Medulla oblongata (tissue), 1 donor: Measurements from ENCODE around the gene HASPIN.
"Not testable (repeated sequence)": the region's sequence is repeated elsewhere in the genome, so short reads cannot be mapped to it uniquely, and the experiment has no call there.

Experiments
- DNase-seq: peaks from one replicate; pipeline ENCODE4 v3.0.0-alpha.2; 2015; ENCODE audit errors: extremely low spot score

The HASPIN gene

DNA sequence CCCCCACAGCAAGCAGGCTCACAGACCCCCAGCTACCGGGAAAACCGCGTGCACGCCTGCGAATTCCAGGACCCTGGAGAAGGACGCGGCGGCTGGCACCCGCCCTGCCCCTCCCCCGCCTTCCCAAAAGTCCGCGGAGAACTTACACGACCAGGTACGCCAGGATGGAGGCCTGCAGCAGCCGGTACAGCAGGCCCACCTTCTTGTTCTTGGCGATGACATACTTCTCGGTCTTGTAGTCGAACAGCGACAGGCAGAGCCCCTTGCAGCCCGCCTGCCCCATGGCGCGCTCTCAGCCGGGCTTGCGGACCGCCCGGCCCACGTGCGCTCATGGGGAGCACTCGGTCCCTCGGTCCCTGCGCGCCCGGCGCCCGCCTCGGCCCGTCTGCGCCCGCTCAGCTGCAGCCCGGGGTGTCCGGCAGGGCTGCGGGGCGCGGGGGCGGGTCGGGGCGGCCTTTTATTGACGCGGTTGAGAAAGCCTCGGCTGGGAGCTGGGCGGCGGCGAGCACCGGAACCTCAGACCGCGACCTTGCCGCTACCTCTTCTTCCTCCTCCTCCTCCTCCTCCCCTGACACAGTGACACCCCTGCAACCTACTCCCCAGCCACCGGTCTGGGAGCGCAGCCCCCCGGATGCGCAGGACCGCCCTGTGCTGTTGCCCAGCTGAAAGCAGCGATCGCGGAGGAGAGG is 27.8 kb upstream of the HASPIN start, which contains the start of gene P2RX5:
Gene P2RX5, minus strand, starts transcription at position 433 of the 689 bp plus-strand sequence. Its CDS starts 150 bp downstream, at position 283.
- DNase-seq: no peak

DNA sequence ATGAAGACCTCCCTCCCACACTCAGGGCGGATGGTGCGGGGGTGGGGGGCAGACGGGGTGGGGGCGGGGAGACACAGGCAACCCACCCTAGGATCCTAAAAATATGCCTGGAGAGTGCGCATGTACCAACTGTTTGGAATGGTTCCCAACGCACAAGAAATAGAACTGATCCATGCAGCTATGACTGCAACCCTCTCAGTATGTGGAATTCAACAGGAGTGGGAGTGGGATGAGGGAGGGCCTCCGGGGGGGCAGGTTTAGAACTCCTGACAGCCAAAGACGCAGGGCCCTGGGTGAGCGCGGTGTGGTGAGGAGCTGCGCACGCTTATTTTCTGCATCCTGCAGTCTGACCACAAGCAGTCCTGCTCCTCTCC is 26.6 kb upstream of the HASPIN start:
- no peak for DNase-seq

DNA sequence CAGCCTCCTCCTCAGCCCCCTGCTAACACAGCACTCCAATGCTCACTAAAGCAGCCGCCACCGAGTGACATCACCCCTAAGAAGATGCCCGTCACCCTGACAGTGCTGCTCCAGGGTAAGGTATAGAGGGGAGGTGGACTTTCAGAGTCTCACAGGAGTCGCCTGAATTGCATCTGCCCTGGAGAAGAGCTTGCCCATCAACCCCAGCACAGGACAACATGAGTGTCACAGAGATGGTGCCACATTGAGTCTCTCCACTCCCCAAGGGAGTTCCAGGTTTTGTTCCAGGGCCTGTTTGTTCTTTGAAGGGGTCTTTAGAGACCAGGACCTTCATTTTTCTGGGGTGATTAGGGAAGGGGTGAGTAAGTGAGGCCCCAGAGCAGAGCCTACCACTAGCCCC is 25.6 kb upstream of the HASPIN start:
- no peak for DNase-seq

DNA sequence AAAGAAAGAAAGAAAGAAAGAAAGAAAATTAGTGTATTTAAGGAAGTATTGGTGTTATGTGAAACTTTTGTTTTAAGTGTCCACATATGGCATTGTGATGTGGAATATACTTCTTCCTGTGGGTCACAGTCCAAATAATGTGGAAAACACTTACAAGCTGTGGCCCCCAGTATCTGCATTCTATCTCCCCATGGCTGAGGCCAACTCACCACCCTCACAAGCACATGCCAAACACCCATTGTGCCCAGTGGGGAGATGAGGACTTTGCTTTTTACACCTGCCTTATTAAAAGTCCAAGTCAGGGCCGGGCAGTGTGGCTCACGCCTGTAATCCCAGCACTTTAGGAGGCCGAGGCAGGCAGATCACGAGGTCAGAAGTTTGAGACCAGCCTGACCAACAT is 23.8 kb upstream of the HASPIN start:
- no peak for DNase-seq

DNA sequence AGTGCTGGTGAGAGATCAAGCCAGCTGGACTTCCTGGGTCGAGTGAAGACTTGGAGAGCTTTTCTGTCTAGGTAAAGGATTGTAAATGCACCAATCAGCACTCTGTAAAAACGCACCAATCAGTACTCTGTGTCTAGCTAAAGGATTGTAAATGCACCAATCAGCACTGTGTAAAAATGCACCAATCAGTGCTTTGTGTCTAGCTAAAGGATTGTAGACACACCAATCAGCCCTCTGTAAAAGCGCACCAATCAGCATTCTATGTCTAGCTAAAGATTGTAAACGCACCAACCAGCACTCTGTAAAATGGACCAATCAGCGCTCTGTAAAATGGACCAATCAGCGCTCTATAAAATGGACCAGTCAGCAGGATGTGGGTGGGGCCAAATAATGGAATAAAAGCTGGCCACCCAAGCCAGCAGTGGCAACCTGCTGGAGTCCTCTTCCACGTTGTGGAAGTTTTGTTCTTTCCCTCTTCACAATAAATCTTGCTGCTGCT is 21.6 kb upstream of the HASPIN start:
- DNase-seq: not testable (repeated sequence)

DNA sequence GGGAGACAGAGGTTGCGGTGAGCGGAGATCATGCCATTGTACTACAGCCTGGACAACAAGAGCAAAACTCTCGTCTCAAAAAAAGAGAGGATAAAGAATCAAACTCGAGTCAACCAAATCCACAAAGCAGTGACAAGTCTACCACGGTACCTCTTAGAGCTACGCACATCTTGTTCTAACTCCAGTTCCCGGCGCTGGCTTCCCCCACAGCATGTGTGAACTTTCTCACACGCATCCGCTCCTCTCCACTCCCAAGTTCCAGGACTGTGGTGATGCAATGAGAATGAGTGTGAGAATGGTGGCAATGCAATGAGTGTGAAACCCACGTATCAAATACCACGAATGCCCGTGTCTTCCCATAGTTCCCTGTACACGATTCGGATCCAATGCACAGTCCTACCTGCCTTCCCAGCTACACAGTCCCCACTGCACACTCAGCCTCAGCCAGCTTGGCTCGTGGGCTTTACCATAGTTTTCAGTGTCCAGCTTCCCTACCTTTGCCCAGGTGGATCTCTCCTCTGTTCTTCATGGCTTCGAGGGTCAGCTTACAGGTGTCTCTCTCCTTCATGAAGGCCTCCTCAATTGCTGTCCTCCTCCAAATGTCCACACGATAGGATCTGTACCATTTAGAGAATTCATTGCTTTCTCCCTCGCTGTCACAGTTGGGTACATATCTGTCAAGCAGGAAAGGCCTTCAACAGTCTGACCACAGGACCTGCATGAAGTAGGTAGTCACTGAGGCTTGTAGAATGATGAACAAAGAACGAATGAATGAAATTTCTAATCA is 18.6 kb upstream of the HASPIN start:
- no peak for DNase-seq

DNA sequence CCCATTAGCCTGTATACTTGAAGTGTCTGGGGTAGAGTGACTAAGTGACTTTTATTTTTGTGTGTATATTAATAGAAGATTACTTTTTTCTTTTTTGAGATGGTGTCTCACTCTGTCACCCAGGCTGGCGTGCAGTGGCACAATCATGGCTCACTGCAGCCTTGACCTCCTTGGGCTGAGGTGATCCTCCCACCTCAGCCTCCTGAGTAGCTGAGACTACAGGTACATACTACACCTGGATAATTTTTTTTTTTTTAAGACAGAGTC is 18.1 kb upstream of the HASPIN start:
- DNase-seq: not testable (repeated sequence)

DNA sequence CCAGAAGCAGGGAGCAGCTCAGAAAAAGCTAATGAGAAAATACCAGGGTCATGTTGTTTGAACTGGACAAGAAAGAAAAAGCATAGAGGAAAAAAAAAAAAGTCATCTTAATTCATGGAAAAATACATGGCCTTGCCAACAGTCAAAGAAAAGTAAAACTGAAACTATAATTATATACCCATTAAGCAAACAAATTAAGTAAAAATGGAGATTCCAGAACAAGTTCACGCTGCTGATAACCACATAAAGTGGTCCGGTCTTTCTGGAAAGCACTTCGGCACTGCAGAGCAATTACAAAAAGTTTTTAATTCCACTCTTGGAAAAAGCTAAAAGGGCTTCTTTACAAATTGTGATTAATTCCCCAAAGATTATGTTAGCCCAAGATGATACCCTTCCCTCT is 15.3 kb upstream of the HASPIN start:
- no peak for DNase-seq

DNA sequence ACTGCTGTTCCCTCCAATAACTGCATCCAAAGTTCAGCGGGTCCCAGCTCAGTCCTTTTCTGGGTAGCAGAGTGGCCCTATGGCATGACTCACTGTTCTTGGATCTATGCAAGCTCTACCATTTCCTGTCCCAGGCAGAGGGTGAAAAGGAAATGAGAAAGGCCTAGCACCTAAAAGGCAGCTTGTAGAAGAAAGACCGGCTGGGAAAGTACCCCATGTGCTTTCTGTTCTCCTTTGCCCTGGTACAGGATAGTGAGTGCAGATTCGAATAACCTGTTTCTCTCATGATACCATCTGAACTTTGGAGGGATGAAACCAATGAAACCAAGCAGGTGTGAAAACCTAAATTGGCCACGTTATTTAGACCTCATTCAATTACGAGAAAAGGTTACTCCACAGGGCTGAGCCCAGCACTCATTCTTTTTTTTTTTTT is 12.7 kb upstream of the HASPIN start:
- peak; percentile 37 for DNase-seq

DNA sequence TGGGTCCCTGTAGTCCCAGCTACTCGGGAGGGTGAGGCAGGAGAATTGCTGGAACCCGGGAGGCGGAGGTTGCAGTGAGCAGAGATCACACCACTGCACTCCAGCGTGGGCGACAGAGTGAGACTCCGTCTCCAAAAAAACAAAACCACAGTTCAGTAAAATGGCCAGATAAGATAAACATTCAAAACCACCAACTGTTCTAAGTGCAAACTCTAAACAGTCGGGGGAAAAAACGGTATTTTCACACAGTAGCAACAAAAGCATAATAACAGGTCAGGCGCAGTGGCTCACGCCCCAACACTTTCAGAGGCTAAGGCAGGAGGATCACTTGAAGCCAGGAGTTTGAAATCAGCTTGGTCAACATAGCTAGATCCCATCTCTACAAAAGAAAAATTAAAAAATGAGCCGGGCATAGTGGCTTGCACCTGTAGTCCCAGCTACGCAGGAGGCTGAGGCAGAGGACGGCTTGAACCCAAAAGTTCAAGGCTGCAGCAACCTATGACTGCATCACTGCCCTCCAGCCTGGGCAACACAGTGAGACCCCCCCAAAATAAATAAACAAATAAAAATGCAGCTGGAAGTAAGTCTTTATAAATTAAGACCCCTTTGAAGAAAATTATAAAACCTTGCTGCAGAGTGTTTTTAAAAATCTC is 10.8 kb upstream of the HASPIN start:
- no peak for DNase-seq

DNA sequence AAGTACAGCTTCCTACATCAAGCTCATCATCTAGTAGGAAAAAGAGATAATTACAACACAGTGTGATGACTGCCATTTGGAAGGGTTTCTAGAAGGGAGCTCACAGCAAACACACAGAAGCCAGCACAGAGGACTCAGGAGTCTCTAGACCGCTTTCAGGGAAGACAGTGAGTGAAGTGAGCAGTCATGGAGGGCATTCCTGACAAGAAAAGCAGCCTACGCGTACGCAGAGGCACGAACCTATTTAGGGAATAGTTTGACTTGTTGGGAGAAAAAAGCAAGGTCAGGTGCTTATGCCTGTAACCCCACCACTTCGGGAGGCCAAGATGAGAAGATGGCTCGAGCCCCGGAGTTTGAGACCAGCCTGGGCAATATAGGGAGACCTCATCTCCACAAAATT is 8.4 kb upstream of the HASPIN start:
- DNase-seq: no peak

DNA sequence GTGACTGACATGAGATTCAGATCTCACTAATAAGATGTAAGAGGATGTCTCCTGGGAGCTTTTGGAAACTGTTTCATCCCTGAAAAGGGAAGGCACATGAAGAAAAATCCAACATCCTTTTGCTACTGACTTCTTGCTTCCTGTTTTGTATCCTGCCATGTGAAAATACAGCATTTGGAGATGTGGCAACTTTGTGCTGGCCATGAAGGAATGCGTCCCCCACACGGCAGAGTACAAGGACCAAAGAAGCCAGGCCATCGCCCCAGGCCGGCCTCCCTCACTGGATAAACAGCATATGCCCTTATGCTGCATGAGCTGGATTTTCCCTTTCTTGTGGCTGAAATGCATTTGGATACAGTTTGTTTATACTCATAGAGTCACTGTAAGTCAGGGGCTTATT is 5.5 kb upstream of the HASPIN start:
- DNase-seq: no peak

DNA sequence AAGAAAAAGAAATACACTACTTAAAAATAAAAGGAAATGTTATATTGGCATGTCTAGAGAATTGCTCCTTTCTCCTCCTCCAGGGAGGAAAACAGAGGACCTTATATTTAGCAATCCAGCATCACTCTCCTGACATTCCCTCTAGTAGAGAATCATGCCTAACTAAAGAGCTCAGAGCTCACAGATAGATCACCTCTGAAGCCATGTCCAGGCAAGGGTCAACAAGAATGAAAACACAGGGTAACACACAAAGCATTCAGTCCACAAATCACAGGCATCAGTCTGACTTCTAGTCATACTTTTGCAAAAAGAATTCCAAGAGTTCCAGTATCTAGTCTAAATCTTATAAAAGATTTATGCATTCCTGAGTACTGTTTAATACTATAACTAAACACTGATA is 4.4 kb upstream of the HASPIN start:
- DNase-seq: no peak

DNA sequence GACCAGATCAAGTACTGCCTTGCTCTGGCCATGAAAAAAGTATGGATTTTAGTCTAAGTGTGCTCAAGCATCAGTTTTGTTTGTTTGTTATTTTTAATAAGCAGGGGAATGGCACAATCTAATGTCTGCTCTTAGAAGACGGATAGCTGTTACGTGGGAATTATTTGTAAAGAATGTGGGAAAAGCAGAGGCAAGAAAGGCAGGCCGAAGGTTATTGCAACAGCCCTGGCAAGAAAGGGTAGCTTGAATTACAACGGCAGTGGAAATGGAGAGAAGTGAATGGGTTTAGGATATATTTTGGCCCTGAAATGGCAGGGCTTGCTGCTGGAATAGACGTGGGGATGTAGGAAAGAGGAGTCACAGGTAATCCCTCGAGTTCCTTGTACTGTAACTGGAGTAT is 987 bp upstream of the HASPIN start:
- no peak for DNase-seq

DNA sequence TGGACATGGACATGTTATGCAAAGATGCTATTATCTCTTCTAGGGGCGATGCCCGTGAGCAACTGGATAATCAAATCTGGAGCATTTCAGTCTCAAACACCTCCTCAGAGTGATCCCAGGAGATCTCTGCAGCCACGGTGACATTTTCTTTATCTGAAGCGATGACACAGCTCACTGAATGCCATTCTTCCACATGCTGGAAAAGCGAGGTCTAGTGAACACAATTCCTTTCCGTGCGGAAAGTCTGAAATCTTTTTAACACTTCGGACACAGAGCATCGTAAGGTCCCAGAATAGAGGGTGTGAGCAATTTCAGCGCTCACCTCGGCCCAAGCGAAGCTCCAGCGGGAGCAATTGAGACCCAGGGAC is 531 bp upstream of the HASPIN start:
- peak; percentile 40 for DNase-seq

DNA sequence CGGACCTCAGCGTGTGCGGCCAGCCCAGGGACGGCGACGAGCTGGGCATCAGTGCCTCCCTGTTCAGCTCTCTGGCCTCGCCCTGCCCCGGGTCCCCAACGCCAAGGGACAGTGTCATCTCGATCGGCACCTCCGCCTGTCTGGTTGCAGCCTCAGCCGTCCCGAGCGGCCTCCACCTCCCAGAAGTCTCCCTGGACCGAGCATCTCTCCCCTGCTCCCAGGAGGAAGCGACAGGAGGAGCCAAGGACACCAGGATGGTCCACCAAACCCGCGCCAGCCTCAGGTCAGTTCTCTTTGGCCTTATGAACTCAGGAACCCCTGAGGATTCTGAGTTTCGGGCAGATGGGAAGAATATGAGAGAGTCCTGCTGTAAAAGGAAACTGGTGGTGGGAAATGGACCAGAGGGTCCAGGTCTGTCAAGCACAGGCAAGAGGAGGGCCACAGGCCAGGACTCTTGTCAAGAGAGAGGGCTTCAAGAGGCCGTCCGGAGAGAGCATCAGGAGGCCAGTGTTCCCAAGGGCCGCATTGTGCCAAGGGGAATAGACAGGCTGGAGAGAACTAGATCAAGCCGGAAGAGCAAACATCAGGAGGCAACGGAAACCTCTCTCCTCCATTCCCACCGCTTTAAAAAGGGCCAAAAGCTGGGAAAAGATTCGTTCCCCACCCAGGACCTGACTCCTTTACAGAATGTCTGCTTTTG is 825 bp downstream of the HASPIN start:
- no peak for DNase-seq

DNA sequence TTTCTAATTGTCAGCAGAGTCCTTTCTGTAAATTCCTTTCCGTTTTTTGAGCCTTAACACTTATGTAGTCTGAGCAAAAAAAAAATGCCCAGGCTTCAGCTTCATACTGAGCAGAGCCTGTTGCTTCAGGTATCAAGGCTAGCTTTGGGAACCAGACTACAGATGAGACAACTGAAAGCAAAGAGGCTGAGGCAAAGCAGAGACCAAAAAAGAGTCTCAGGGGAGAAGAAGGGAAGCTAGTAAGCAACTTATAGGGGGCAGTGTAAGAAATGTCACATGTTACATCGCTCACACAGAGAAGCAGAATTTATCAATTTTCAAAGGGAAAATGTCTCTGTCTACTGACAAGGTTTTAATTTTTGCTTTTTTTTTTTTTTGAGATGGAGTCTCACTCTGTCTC is 3.3 kb downstream of the HASPIN start:
- DNase-seq: no peak

DNA sequence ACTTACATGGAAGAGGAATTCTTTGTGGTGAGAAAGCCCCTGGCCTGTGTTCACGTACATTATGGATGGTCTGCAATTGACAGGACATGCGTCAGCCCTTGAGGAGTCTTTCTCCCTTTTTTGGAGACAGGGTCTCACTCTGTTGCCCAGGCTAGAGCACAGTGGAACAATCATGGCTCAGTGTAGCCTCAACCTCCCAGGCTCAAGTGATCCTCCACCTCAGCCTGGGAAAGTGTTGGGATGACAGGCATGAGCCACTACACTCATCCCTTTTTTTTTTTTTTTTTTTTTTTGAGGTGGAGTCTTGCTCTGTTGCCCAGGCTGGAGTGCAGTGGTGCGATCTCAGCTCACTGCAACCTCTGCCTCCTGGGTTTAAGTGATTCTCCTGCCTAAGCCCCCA is 4.4 kb downstream of the HASPIN start:
- not testable (repeated sequence) for DNase-seq

DNA sequence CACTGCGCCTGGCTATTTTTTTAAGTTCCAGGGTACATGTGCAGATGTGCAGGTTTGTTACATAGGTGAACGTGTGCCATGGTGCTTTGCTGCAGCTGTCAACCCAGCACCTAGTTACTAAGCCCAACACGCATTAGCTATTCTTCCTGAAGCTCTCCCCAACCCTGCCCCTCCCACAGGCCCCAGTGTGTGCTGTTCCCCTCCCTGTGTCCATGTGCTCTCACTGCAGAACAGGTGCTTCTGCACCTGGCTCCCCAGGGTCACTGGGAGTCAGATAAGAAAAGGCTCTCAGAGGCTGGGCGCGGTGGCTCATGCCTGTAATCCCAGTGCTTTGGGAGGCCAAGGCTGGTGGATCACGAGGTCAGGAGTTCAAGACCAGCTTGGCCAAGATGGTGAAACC is 6.2 kb downstream of the HASPIN start:
- DNase-seq: no peak

DNA sequence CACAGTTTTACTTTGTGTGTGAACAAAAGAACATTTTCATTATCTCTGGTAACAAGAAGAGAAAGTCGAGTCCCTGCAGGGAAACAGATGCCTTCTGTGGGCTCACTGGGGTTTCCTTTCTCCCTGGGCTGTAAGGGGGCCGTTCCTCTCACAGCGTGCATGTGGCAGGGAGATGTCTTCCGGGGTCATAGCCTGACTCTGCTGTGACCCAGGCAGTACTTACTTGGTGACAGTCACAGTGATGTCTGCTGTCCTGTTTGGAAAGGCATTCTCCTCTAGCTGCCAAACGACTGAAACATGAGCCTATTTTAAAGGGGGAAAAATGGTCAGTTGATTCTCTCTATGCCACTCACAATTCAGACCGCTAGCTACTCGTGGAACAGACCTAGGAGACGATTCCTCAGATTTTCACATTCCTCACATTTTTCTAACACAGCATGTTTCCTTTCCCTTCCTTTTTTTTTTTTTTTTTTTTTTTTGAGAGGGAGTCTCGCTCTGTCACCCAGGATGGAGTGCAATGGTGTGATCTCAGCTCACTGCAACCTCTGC is 7.3 kb downstream of the HASPIN start:
- no peak for DNase-seq

DNA sequence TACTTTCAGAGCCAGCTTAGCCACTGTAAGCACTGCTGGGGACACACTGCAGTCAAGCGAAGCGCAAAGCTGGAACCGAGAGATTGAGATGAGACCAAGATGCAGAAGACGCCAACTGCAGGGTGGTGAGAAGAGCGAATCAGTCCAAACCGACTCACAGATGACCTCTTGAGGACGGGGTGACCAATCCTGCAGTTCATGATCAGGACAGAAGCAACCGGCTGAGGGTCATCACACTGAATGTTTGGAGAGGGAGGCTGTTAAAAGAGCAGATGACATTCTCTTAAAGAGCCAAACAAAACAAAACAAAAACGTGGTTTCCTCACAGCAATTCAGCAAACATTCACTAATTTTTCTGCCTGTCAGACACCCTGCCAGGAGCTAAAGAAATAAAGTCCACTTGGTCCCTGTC is 8.5 kb downstream of the HASPIN start:
- DNase-seq: no peak

DNA sequence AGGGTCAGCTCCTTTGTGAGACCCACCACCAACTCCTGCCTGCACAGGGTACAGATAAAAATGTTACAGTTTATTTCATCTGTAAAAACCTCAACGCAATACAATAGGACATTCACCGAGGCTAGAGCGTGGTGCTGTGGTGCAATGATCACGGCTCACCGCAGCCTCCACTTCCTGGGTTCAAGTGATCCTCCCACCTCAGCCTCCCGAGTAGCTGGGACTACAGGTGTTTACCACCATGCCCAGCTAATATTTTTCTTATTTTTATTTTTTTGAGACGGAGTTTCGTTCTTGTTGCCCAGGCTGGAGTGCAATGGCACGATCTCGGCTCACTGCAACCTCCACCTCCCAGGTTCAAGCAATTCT is 11.2 kb downstream of the HASPIN start:
- DNase-seq: not testable (repeated sequence)
